Central memory CD8-positive, alpha-beta T cell (primary cell): ENCODE measurements around the gene TMC3.
"Not testable (repeated sequence)": the region's sequence is repeated elsewhere in the genome, so short reads cannot be mapped to it uniquely, and the experiment has no call there.

ENCODE experiments used
- ATAC-seq: fragments of 150-1000 bp; cut with Tn5 transposase; replicated peaks from 2 replicates; pipeline ENCODE4 v1.10.0; 2022; ENCODE audit warnings: mild to moderate bottlenecking, moderate FRiP score, moderate number of reproducible peaks; ENCODE audit not compliant: poor library complexity, severe bottlenecking; ENCODE audit errors: extremely low read depth
- DNase-seq, 2 donors: peaks; one replicate each; pipeline ENCODE4 v3.0.0; 2021; ENCODE audit warnings: low spot score in 2 of 2
- H3K27ac Mint-ChIP-seq: one replicate; pipeline ENCODE4 v1.8.0; 2022; ENCODE audit warnings: low read depth, mild to moderate bottlenecking, moderate library complexity, mixed read lengths
- H3K27me3 Mint-ChIP-seq: one replicate; pipeline ENCODE4 v1.8.0; 2022; ENCODE audit warnings: mixed read lengths
- H3K36me3 Mint-ChIP-seq: one replicate; pipeline ENCODE4 v1.8.0; 2022; ENCODE audit warnings: mild to moderate bottlenecking, moderate library complexity, mixed read lengths; ENCODE audit not compliant: insufficient read depth
- H3K4me1 Mint-ChIP-seq: one replicate; pipeline ENCODE4 v1.8.0; 2022; ENCODE audit warnings: mixed read lengths
- H3K4me3 Mint-ChIP-seq: one replicate; pipeline ENCODE4 v1.8.0; 2022; ENCODE audit warnings: mild to moderate bottlenecking, moderate library complexity, mixed read lengths
- H3K9me3 Mint-ChIP-seq: one replicate; pipeline ENCODE4 v1.8.0; 2022; ENCODE audit warnings: mixed read lengths

TMC3 gene

DNA sequence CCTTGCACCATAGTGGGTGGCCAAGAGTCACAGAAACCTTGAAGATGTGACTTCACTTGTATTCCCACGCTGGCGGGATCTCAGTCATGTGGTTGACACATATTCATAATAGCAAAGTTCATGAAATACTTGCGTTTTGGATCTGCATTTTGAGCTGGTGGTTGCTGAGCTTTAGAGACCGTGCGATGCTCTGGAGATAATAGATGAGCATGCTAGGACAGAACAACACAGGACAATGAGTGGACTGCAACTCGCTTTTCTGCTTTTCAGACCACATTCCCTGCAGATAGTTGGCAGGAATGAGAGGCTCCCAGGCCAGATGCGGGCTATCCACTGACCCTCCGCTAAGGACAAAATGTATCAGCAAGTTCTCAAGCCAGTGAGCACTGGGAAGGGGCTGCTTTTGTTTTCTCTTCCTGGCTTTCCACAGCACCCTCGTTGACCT lies 36.3 kb downstream of the TMC3 start:
- no peak overlapping the region for H3K27ac Mint-ChIP-seq
- DNase-seq = no peak
- no peak overlapping the region for H3K4me3 Mint-ChIP-seq
- no peaks in the 10 kb centered on the region for H3K4me1 Mint-ChIP-seq
- H3K36me3 Mint-ChIP-seq = no peaks in the 10 kb centered on the region
- H3K27me3 Mint-ChIP-seq = no peaks in the 10 kb centered on the region
- H3K9me3 Mint-ChIP-seq = no peaks in the 10 kb centered on the region
- no peak for ATAC-seq

DNA sequence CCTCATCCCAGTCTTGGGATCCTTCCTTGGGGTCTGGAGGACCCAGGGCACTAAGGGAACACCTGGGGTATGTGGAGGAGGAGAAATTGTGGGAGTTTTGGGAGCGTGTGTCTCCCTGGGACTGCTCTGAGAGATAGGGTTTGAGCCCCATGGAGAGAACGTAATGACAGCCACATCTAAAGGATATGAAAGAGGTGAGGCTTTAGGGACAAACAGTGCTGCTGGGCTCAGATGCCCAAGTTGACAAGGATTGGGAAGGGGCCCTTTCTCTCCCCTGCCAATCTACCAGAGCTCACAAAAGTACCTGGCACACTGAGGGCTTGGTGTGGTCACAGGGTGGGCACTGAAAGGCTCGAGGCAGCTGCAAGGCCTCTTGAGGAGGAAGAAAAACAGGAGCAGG lies 36.8 kb downstream of the TMC3 start:
- Mint-ChIP-seq H3K36me3 (no peaks in the 10 kb centered on the region), H3K27ac (no peak overlapping the region), H3K27me3 (no peaks in the 10 kb centered on the region), H3K4me1 (no peaks in the 10 kb centered on the region), H3K9me3 (no peaks in the 10 kb centered on the region), H3K4me3 (no peak overlapping the region)
- no peak for ATAC-seq
- no peak for DNase-seq

DNA sequence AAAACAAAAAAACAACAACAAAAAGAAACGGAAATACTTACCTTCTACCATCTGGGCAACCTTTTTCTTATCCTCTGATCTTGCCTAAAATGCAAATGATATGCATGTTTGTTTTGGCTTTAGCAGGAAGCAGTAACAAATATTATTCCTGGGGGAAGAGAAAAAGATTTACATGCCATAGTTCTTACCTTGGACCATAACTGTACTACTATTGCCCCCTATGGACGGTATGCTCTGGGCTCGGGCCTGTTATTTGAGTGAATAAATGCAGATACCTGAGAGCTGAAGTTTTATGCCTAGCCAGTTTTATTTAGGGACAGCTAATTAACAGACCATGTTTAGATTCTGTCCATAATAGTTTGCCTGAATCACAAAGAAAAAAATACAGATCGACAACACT lies 37.4 kb downstream of the TMC3 start:
- H3K27ac Mint-ChIP-seq = no peak overlapping the region

DNA sequence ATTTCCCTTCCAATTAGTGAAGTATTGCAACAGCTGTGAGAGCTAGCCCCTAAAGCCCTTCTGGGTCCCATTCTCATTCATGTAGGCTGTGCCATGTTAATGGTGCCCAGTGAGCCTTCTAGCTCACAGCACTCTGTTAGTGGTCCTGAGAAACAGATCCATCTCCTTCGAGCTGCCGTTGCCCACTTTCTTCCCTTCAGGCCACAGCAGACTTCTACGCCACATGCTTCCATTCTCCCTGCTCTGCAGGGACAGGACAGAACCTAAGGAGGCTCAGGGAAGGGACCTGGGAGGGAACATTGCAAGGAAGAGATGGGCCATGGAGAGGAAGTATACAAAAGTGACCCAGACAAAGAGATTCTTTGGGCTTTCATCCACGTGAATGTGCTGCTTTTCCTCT lies 38.4 kb downstream of the TMC3 start:
- Mint-ChIP-seq H3K27me3 (no peaks in the 10 kb centered on the region), H3K27ac (no peak overlapping the region), H3K9me3 (no peaks in the 10 kb centered on the region), H3K4me3 (no peak overlapping the region), H3K36me3 (no peaks in the 10 kb centered on the region), H3K4me1 (no peaks in the 10 kb centered on the region)
- no peak for DNase-seq
- no peak for ATAC-seq

More for the DNA sequence above, 37.4 kb downstream of the TMC3 start:
- Mint-ChIP-seq H3K9me3 (no peaks in the 10 kb centered on the region), H3K27me3 (no peaks in the 10 kb centered on the region), H3K4me3 (no peak overlapping the region), H3K4me1 (no peaks in the 10 kb centered on the region), H3K36me3 (no peaks in the 10 kb centered on the region)
- no peak for DNase-seq
- no peak for ATAC-seq

DNA sequence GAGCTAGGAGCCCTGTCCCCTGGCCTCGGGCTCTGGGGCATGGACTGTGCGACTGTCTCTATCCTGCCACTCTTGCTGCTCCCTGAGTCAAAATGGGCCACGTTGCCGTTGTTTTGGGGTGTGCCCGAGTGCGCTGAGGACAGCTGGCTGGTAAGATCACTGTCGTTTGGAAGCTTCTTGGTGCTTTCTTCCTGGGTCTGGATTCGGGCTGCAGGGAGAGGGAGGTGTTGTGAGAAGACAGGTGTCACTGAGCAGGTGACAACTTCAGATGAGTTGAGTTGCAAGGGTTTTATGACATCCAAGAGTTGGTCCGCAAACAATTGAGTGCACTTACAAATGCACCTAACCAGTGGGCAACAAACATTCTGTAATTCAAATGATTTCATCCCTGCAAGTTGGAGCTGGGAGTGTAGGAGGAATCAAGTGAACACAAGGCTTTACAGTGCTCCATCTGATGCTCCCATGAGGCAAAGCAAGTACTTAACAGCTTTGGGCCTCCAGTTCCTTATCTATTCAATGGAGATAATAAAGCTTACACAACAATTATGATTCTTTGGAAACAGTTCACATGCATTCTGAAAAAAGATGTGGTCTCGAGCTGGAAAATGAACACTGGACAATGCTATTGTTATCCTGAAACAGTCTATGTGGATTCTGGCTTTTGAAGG lies 39.1 kb downstream of the TMC3 start:
- ATAC-seq (no peak), DNase-seq (no peak)
- no peak overlapping the region for H3K27ac Mint-ChIP-seq

DNA sequence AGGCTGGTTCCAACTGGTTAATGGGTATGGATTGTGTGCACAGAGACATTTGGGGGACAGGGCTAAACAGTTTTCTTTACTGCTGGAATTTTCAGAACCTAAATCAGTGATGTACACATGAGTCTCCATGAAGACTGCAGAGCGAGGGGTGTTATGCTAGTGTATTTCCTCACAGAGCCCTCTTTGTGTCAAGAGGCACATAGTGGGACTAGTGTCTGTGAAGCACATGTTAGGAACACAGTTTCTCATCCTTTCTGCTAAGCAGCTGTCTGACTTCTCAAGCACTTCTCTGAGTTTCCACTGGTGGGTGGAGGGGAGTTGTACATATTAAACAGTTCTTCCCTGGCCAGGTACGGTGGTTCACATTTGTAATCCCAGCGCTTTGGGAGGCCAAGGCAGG lies 40.6 kb downstream of the TMC3 start:
- ATAC-seq (no peak), DNase-seq (no peak)
- no peak overlapping the region for H3K4me3 Mint-ChIP-seq
- H3K36me3 Mint-ChIP-seq = no peaks in the 10 kb centered on the region
- no peaks in the 10 kb centered on the region for H3K4me1 Mint-ChIP-seq
- no peaks in the 10 kb centered on the region for H3K27me3 Mint-ChIP-seq
- H3K9me3 Mint-ChIP-seq = no peaks in the 10 kb centered on the region
- H3K27ac Mint-ChIP-seq = no peak overlapping the region

More for the DNA sequence above, 39.1 kb downstream of the TMC3 start:
- no peaks in the 10 kb centered on the region for H3K36me3 Mint-ChIP-seq
- no peaks in the 10 kb centered on the region for H3K27me3 Mint-ChIP-seq
- H3K4me1 Mint-ChIP-seq = no peaks in the 10 kb centered on the region
- H3K4me3 Mint-ChIP-seq = no peak overlapping the region
- no peaks in the 10 kb centered on the region for H3K9me3 Mint-ChIP-seq

DNA sequence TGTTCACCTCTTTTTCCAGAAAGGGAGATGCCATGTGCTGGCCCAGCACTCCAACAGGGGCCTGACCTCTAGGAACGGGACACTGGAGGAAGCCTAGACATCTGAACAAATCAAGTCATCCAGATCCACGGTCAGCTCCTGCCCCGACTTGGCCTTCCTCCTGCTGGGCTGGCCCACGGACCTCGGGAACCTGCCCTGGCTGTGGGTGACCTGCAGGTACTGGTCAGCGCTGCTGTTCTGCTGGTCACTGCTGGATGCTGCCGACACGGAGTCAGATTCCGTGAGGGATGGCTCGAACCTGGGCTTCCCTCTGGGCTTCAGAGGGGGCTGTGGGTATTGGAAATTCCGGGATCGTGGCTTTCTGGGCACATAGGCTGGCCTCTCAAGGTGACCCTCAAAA lies 41.7 kb downstream of the TMC3 start:
- Mint-ChIP-seq H3K9me3 (no peaks in the 10 kb centered on the region), H3K27me3 (no peaks in the 10 kb centered on the region), H3K27ac (no peak overlapping the region), H3K4me3 (no peak overlapping the region), H3K36me3 (no peaks in the 10 kb centered on the region), H3K4me1 (no peaks in the 10 kb centered on the region)
- no peak for DNase-seq
- ATAC-seq = no peak

DNA sequence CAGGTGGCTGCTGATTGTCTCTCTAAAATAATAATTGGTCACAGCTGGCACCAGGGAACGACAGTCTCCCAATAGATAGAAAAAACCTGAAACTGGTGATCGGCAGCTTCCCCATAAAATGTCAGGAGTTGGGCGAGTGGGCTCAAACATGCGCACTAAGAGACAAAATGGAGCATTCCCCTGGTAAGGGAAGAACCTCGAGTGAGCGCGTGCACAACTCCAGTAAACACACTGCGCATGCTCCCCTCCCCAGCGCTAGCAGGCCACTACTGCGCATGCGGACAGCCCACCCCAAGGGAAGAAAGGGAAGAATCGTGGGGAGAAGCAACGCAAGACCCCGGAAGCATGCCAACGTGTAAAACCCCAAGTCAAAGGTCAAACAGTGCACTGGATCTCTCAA lies 42.4 kb downstream of the TMC3 start:
- ATAC-seq (no peak), DNase-seq (no peak)
- no peak overlapping the region for H3K4me3 Mint-ChIP-seq
- H3K9me3 Mint-ChIP-seq = no peaks in the 10 kb centered on the region
- no peak overlapping the region for H3K27ac Mint-ChIP-seq
- no peaks in the 10 kb centered on the region for H3K4me1 Mint-ChIP-seq
- H3K27me3 Mint-ChIP-seq = no peaks in the 10 kb centered on the region
- H3K36me3 Mint-ChIP-seq = no peaks in the 10 kb centered on the region

DNA sequence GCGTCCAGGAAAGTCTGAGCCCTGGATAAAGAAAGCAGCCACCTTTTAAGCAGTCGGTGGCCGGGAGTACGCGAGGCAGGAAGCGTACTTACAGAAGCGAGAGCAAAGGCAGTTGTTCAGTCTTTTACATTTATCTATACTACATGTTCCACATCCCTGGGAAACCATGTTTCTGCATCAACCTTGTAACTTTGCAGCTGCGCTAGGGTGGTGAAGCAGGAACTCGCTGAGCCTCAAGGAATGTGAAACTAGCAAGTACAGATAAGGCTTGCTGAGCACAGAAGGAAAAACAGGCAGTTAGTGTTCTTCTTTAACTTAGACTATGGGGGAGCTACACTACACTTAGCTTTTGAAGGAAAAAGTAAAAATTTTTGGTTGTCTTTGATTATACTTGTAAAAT lies 42.9 kb downstream of the TMC3 start:
- H3K9me3 Mint-ChIP-seq, DNase-seq, H3K27ac Mint-ChIP-seq, H3K4me3 Mint-ChIP-seq, ATAC-seq, H3K4me1 Mint-ChIP-seq, H3K27me3 Mint-ChIP-seq, H3K36me3 Mint-ChIP-seq: not testable (repeated sequence)

DNA sequence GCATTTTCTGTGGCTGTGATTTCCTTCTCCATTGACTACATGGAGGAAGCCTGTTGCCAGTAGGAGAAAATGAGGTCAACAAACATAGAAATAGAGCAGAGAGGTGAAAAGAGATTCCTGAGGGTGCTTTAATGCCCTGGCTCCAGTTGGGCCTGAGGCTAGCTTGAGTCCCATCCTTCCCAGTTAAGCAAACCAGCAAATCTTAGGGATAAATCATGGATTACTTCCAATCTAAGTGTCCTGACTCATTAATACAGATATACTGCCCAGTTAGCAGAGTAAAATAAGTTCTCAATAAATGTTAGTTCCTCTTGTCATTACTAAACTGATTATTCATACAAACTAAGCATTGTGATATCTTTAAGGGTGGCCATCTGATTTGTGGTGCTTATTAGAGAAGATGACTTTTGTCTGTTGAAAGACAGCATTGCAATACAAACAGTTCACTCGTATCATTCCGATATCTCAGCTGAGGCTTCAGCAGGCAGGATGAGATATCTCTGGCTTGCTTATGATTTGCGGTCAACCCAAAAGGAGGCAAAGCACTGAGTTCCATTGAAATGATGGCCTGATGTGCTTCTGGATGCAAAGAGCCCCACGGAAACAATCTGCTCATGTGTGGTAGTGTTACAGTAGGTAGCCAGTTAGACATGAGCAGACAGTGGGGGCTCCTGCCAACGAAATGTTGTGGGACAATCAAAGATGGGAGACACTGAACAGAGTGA lies 43.5 kb downstream of the TMC3 start:
- no peak overlapping the region for H3K4me3 Mint-ChIP-seq
- no peaks in the 10 kb centered on the region for H3K36me3 Mint-ChIP-seq
- H3K27ac Mint-ChIP-seq = no peak overlapping the region
- ATAC-seq (no peak), DNase-seq (no peak)
- no peaks in the 10 kb centered on the region for H3K27me3 Mint-ChIP-seq
- no peaks in the 10 kb centered on the region for H3K4me1 Mint-ChIP-seq
- no peaks in the 10 kb centered on the region for H3K9me3 Mint-ChIP-seq

DNA sequence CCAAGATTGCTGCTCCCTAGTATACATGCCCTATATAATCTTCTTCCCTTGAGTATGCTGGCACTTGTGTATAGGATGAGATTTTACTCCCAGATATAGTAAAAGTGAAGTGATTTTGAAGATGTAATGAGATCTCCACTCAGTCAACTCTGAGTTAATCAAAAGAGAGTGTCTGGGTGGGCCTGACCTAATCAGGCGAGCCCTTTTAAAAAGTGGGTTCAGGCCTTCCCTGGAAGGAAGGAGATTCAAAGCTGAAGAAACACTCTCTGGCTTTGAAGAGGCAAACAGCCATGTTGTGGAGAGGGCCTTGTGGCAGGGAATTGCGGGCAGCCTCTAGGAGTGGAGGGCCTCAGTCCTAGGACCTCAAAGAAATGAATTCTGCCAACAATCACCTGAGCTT lies 44.6 kb downstream of the TMC3 start:
- H3K27me3 Mint-ChIP-seq = no peaks in the 10 kb centered on the region
- H3K4me3 Mint-ChIP-seq = no peak overlapping the region
- no peak overlapping the region for H3K27ac Mint-ChIP-seq
- ATAC-seq (no peak), DNase-seq (no peak)
- peaks cover 8% of the 10 kb centered on the region for H3K4me1 Mint-ChIP-seq
- no peaks in the 10 kb centered on the region for H3K9me3 Mint-ChIP-seq
- no peaks in the 10 kb centered on the region for H3K36me3 Mint-ChIP-seq

DNA sequence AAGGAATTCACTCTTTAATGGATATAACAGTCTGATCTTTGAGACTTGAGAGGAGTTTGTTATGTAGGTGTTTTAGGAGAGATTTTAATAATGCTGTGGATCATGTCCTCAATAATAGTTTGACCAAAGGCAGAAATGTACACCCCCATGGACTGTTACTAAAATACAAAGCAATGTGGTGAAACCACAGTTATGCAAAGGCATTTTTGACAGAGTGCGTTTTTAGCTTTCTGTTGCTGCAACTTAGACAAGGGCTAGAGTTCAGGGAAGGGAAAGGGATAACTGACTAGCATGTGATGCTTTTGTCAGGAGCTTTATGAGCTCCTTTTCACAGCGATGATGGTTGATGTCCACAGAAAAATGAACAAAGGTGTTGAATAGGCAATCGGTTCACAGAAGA lies 46.5 kb downstream of the TMC3 start:
- Mint-ChIP-seq H3K4me3 (no peak overlapping the region), H3K27me3 (no peaks in the 10 kb centered on the region), H3K9me3 (no peaks in the 10 kb centered on the region), H3K36me3 (no peaks in the 10 kb centered on the region), H3K27ac (no peak overlapping the region), H3K4me1 (peaks cover 26% of the 10 kb centered on the region)
- DNase-seq (no peak), ATAC-seq (no peak)

DNA sequence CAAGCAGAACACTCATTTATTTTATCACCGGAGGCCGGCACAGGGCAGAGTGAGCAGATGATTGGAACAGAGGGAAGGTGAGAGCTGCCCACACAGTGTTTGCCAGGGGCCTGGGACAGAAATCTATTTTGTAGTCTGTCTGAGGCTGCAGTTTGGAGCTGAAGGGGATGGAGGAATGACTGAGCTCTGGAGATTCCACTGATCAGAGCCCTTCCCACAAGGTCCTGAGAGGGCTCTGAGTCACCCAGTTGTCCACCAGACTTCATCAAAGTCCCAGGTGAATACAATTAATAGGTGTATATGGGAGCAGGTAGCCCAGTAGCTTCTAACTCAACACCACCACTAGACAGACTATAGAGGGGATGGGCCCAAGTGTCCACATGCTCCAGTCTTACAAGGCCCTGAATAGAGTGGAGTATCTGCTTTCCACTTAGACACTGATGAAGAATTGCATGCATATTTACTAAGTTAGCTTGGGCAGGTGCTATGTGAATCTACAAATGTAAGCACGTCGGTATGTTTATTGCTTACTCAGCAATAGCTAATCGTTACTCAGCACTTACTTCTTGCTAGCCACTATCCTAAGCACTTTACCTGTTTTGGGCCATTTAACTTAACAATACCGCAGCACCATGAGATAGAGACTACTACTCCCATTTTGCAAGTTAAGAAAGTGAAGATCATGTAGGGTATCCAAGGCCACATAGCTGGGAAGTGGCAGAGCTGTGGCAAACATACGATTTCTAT lies 47.4 kb downstream of the TMC3 start:
- ATAC-seq (no peak), DNase-seq (no peak)
- Mint-ChIP-seq H3K36me3 (no peaks in the 10 kb centered on the region), H3K9me3 (no peaks in the 10 kb centered on the region), H3K27me3 (no peaks in the 10 kb centered on the region), H3K4me1 (peaks cover 28% of the 10 kb centered on the region), H3K27ac (peak overlapping the region; percentile 53), H3K4me3 (no peak overlapping the region)
